PC-3 (cell line): ENCODE measurements around the gene AHCYL2. TPM values are rescaled to one million over a fixed set of nuclear protein-coding genes. Genes with fewer than 3 reads are reported as not detected.
A peak's percentile ranks its signal among the peaks of the same experiment; 100 is the strongest.

Experiments used
- ATAC-seq: fragments of 200-7000 bp; cut with Tn5 transposase; 2 replicates; pipeline ENCODE4 v1.9.1; 2020; ENCODE audit warnings: mild to moderate bottlenecking, moderate library complexity
- BruUV-seq: library from RNA; stranded (reverse); fragments of 400-500 nt; replicated peaks from 2 replicates; lab custom pipeline; 2021; lab: Mats Ljungman, UMichigan
- CTCF ChIA-PET: fragments of 300-600 bp; sonication (Branson Sonifier 250); formaldehyde crosslinking; loops from one replicate; lab custom pipeline; 2022; ENCODE audit warnings: antibody characterized with exemption; lab: Charles Lee
- POLR2A ChIA-PET: fragments of 300-600 bp; sonication (Branson Sonifier 250); formaldehyde crosslinking; loops from one replicate; lab custom pipeline; 2022; ENCODE audit warnings: antibody characterized with exemption; ENCODE audit not compliant: unreplicated experiment; lab: Charles Lee
- DNase-seq: peaks from one replicate; pipeline ENCODE4 v3.0.0-alpha.2; 2015
- H2AFZ ChIP-seq: fragments of 300-600 bp; sonication (generic); 2 replicates; pipeline ENCODE4 v1.6.0; 2016; ENCODE audit warnings: antibody characterized with exemption, low read length
- H3F3A ChIP-seq: fragments of 300-600 bp; sonication (generic); one replicate; pipeline ENCODE4 v1.6.0; 2017; ENCODE audit warnings: antibody characterized with exemption, low read length, control low read depth, mild to moderate bottlenecking; ENCODE audit not compliant: unreplicated experiment
- H3K27ac ChIP-seq: fragments of 300-600 bp; sonication (generic); 2 replicates; pipeline ENCODE4 v1.5.1; 2016; ENCODE audit warnings: mild to moderate bottlenecking, low read length
- H3K27me3 ChIP-seq: fragments of 300-600 bp; sonication (generic); 2 replicates; pipeline ENCODE4 v1.6.1; 2016; ENCODE audit warnings: low read length, mixed read lengths
- H3K36me3 ChIP-seq: fragments of 300-600 bp; sonication (generic); 2 replicates; pipeline ENCODE4 v1.6.1; 2016; ENCODE audit warnings: low read depth, mixed run types, low read length, mixed read lengths
- H3K4me1 ChIP-seq: fragments of 300-600 bp; sonication (generic); 2 replicates; pipeline ENCODE4 v1.5.1; 2016; ENCODE audit warnings: low read length; ENCODE audit not compliant: insufficient read depth
- H3K4me2 ChIP-seq: fragments of 300-600 bp; sonication (generic); 2 replicates; pipeline ENCODE4 v1.6.0; 2016; ENCODE audit warnings: low read length
- H3K4me3 ChIP-seq: fragments of 300-600 bp; sonication (generic); 2 replicates; pipeline ENCODE4 v1.5.1; 2016; ENCODE audit warnings: mild to moderate bottlenecking, low read length, mixed read lengths
- H3K79me2 ChIP-seq: fragments of 300-600 bp; sonication (generic); 2 replicates; pipeline ENCODE4 v1.6.1; 2017; ENCODE audit warnings: low read length, mixed read lengths
- H3K9ac ChIP-seq: fragments of 300-600 bp; sonication (generic); 2 replicates; pipeline ENCODE4 v1.6.0; 2016; ENCODE audit warnings: mild to moderate bottlenecking, low read length
- H3K9me2 ChIP-seq: fragments of 300-600 bp; sonication (generic); replicated peaks from 2 replicates; pipeline ENCODE4 v1.6.1; 2016; ENCODE audit warnings: mixed run types, low read length, mixed read lengths
- H3K9me3 ChIP-seq: fragments of 300-600 bp; sonication (generic); 2 replicates; pipeline ENCODE4 v1.6.1; 2016; ENCODE audit warnings: low read length, mixed read lengths
- H4K20me1 ChIP-seq: fragments of 300-600 bp; sonication (generic); 2 replicates; pipeline ENCODE4 v1.6.1; 2016; ENCODE audit warnings: low read length, mixed read lengths
- EZH2 ChIP-seq: fragments of 300-600 bp; sonication (generic); IDR thresholded peaks from one replicate; pipeline ENCODE4 v1.6.1; 2017; ENCODE audit warnings: antibody characterized with exemption, mild to moderate bottlenecking, low read length; ENCODE audit not compliant: unreplicated experiment
- EZH2phosphoT487 ChIP-seq: fragments of 300-600 bp; sonication (generic); IDR thresholded peaks from 2 replicates; pipeline ENCODE4 v1.6.1; 2018; ENCODE audit warnings: mild to moderate bottlenecking, antibody characterized with exemption, low read length, borderline replicate concordance
- intact Hi-C: fragments of 100-400 bp; cut with micrococcal nuclease; formaldehyde crosslinking; loops from 2 replicates; pipeline ENCODE4 v1.9.0; 2023
- total RNA-seq: library from RNA; depleted of rRNA; stranded (reverse); fragments of >200 nt; gene quantifications from 2 replicates; pipeline ENCODE4 v1.2.3, GENCODE V29; 2014
- TF ChIP-seq, protein P1 (sequence below): fragments of 300-600 bp; sonication (generic); conservative IDR thresholded peaks from 2 replicates; pipeline ENCODE4 v1.5.1; 2017; ENCODE audit warnings: antibody characterized with exemption, low read depth, mild to moderate bottlenecking, low read length

Gene AHCYL2
- total RNA-seq, 1 experiment from 2014 or later, result 9.2 TPM

DNA sequence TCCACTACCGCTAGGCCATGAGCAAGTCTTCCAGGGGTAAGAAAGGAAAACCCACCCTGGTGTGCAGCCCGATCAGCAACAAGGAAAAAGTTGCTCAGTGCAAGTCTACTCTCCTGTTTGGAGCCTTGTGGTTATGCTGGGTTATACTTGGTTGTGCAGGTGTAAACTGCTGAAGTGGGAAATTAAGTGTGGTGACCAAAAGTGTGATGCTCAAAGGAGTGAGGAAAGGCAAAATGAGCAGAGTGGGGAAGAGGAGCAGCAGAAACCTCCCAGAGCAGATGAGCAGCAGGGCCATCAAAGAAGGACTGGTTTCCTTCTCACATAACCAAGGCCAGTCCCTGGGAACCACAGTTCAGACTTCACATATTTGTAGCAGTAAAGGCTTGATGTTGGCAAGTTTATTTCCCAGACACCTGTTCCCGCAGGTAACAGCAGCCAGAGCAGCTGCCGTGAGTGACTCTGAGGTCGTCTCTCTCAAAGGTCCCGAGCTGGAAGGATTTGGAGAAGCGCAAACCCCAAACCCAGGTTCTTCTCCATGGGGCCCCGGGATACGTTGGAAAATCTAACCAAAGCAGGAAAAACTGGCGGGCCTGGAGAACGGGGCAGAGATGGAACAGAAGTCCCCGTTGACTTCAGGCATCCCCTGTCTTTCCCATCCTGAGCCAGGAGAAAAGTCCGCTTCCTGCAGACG is 37.0 kb upstream of the AHCYL2 start:
- ATAC-seq, result no peak

DNA sequence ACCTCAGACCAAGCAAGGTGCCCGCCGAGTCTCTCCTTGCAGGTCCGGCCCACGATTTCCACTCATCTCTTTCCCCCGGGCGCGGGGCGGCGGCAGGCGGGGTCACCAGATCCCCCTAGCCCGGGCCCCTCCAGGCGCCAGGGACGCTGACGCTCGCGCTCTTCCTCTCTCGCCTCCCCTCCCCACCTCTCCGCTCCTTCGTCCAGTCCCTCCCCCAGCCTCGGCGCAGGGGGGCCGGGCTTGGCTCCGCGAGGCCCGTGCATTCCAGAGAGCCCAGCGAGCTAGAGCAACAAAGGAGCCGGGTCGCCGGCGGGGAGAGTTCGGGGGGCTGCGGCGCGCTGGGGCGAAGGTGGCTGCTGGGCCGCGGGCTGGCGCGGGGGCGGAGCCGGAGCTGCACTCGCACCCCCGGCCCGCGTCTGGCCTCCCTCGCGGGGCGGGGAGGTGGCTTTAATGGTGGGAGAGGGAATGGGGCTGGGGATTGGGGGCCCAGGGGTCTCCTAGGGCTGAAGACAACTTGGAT is 36.4 kb upstream of the AHCYL2 start, which contains the start of gene SMO:
Gene SMO (plus strand): TSS at position 262 of the 520 bp plus-strand sequence. CDS start 519 bp downstream, outside the sequence.
- peak within 1 kb of the TSS; percentile 89 for H2AFZ ChIP-seq
- ChIA-PET CTCF (interaction anchor here (0.5 to 1.0 kb wide), 2 partner anchors 25 to 96 kb away, joined by 5 to 6 read pairs; no protein-coding TSS in a partner anchor), POLR2A (no interaction called here)
- no peaks in the 10 kb centered on the region for H3K36me3 ChIP-seq
- H3F3A ChIP-seq, result no peaks in the 10 kb centered on the region
- H3K27me3 ChIP-seq, result no peaks in the 10 kb centered on the region
- peak within 1 kb of the TSS; percentile 64 for H3K9ac ChIP-seq
- ATAC-seq (peak; percentile 79), DNase-seq (peak; percentile 40)
- TF ChIP-seq, protein P1, sequence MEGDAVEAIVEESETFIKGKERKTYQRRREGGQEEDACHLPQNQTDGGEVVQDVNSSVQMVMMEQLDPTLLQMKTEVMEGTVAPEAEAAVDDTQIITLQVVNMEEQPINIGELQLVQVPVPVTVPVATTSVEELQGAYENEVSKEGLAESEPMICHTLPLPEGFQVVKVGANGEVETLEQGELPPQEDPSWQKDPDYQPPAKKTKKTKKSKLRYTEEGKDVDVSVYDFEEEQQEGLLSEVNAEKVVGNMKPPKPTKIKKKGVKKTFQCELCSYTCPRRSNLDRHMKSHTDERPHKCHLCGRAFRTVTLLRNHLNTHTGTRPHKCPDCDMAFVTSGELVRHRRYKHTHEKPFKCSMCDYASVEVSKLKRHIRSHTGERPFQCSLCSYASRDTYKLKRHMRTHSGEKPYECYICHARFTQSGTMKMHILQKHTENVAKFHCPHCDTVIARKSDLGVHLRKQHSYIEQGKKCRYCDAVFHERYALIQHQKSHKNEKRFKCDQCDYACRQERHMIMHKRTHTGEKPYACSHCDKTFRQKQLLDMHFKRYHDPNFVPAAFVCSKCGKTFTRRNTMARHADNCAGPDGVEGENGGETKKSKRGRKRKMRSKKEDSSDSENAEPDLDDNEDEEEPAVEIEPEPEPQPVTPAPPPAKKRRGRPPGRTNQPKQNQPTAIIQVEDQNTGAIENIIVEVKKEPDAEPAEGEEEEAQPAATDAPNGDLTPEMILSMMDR, result no peak
- no peak for TF ChIP-seq EZH2
- no peak for TF ChIP-seq EZH2phosphoT487
- H3K4me1 ChIP-seq, result peaks cover 9% of the 10 kb centered on the region; the same call in 1 of the 2 replicates
- H3K27ac ChIP-seq, result no peak within 1 kb of the TSS
- H3K4me3 ChIP-seq, result peak within 1 kb of the TSS; percentile 89
- H3K9me2 ChIP-seq, result no peaks in the 10 kb centered on the region
- no TSS peak for BruUV-seq
- intact Hi-C loops, result no loop called here
- H3K4me2 ChIP-seq, result peak within 1 kb of the TSS; percentile 87
- no peaks in the 10 kb centered on the region for H4K20me1 ChIP-seq
- no peaks in the 10 kb centered on the region for H3K9me3 ChIP-seq
- peaks cover 10% of the 10 kb centered on the region; the same call in 1 of the 2 replicates for H3K79me2 ChIP-seq

More for the DNA sequence above, 37.0 kb upstream of the AHCYL2 start:
- H3K27me3 ChIP-seq, result no peaks in the 10 kb centered on the region
- peak overlapping the region; percentile 89 for H2AFZ ChIP-seq
- peaks cover 9% of the 10 kb centered on the region; the same call in 1 of the 2 replicates for H3K4me1 ChIP-seq
- BruUV-seq, result no TSS peak
- no peaks in the 10 kb centered on the region for H4K20me1 ChIP-seq
- no peaks in the 10 kb centered on the region for H3K9me3 ChIP-seq
- H3K9ac ChIP-seq, result peak overlapping the region; percentile 64
- CTCF ChIA-PET, result interaction anchor here (0.5 kb wide), 1 partner anchor 97 kb away, joined by 5 read pairs; no protein-coding TSS in a partner anchor
- H3K4me2 ChIP-seq, result peak overlapping the region; percentile 87
- H3K9me2 ChIP-seq, result no peaks in the 10 kb centered on the region
- DNase-seq, result no peak
- H3K27ac ChIP-seq, result no peak overlapping the region
- TF ChIP-seq EZH2 (no peak), EZH2phosphoT487 (no peak)
- TF ChIP-seq, protein P1, result no peak
- H3K36me3 ChIP-seq, result no peaks in the 10 kb centered on the region
- H3K79me2 ChIP-seq, result peaks cover 10% of the 10 kb centered on the region; the same call in 1 of the 2 replicates
- H3F3A ChIP-seq, result no peaks in the 10 kb centered on the region
- peak overlapping the region; percentile 89 for H3K4me3 ChIP-seq
- POLR2A ChIA-PET, result no interaction called here
- intact Hi-C loops, result no loop called here
